Colonic mucosa (tissue), 4 donors: ENCODE measurements around the gene KIAA1755. TPM values are rescaled to one million over a fixed set of nuclear protein-coding genes. Genes with fewer than 3 reads are reported as not detected.
"Not testable (repeated sequence)": the region's sequence is repeated elsewhere in the genome, so short reads cannot be mapped to it uniquely, and the experiment has no call there.

Experiments used
- DNase-seq: peaks from one replicate; pipeline ENCODE4 v3.0.0-alpha.2; 2020
- H3K27ac ChIP-seq: fragments of 200-600 bp; one replicate; pipeline ENCODE4 v1.8.0; 2021
- H3K27me3 ChIP-seq: fragments of 200-600 bp; one replicate; pipeline ENCODE4 v1.8.0; 2021
- H3K36me3 ChIP-seq: fragments of 200-600 bp; one replicate; pipeline ENCODE4 v1.8.0; 2021
- H3K4me1 ChIP-seq: fragments of 200-600 bp; one replicate; pipeline ENCODE4 v1.8.0; 2021; ENCODE audit warnings: mild to moderate bottlenecking
- H3K4me3 ChIP-seq: fragments of 200-600 bp; one replicate; pipeline ENCODE4 v1.8.0; 2021
- H3K9ac ChIP-seq, 2 donors: one replicate each; pipeline ENCODE4 v1.7.0; 2013; ENCODE audit warnings: control low read depth in 2 of 2, low read depth in 2 of 2, low read length in 2 of 2
- H3K9me3 ChIP-seq: fragments of 200-600 bp; one replicate; pipeline ENCODE4 v1.8.0; 2021
- CTCF ChIP-seq: fragments of 200-600 bp; IDR thresholded peaks from one replicate; pipeline ENCODE4 v1.8.0; 2022; ENCODE audit warnings: antibody characterized with exemption, mild to moderate bottlenecking
- intact Hi-C: fragments of 100-400 bp; cut with DNase I; formaldehyde crosslinking; loops from one replicate; pipeline ENCODE4 v1.14.1; 2022
- total RNA-seq, 2 donors: library from RNA; stranded (reverse); fragmentation: NEBNext Ultra II Directional in 1 of 2; extraction: Animal tissue kit (Norgen Biotek cat#: 25700) in 1 of 2; gene quantifications; one replicate each; pipeline ENCODE4 v1.2.1, GENCODE V29; 2021
- donor health status: healthy.
- donor health status: DM: no; HTN: no; CAD: no.
- donor health status: DM: no; HTN: no; CAD: no.

The KIAA1755 gene
- total RNA-seq, 2 donors from 2014 or later: 0.40 to 3.9 TPM

DNA sequence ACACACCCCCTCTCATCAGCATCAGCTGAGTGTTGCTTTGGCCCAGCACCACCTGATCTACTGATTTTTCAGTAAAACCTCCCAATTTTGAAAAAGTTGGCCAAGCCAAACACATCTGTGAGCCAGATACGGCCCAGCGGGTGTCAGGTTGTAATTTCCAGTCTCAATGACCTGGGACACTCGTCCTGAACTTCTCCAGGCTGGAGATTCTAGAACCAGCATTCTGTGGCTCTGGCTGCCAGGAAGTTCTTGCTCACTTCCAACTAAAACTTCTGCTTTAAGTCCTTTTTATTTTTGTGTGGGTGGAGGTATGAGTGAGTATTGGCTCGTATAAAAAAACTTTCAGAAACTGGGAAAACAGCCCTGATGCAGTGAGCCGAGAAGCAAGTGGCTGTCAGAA, 5.1 kb downstream of the KIAA1755 start:
- Histone ChIP-seq H3K9me3 (no peaks in the 10 kb centered on the region), H3K4me3 (no peak overlapping the region), H3K9ac (no peak overlapping the region), H3K4me1 (no peaks in the 10 kb centered on the region), H3K36me3 (no peaks in the 10 kb centered on the region), H3K27ac (no peak overlapping the region), H3K27me3 (peaks cover 4% of the 10 kb centered on the region)
- intact Hi-C loops: no loop called here
- no peak for TF ChIP-seq CTCF
- no peak for DNase-seq

DNA sequence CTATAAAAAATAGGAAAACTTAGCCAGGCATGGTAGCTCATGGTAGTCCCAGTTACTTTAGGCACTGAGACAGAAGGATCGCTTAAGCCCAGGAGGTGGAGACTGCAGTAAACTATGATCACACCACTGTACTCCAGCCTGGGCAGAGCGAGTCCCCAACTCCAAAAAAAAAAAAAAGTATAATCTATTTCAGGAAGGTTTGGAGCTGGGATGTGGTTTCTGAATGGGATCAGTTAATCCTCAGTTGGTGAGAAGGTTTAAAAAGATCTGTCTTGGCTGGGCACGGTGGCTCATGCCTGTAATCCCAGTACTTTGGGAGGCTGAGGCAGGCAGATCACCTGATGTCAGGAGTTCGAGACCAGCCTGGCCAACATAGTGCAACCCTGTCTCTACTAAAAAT, 5.9 kb downstream of the KIAA1755 start:
- H3K4me1 ChIP-seq, H3K9ac ChIP-seq, H3K9me3 ChIP-seq, H3K36me3 ChIP-seq, intact Hi-C loops, DNase-seq, H3K27me3 ChIP-seq, H3K27ac ChIP-seq, H3K4me3 ChIP-seq: not testable (repeated sequence)

DNA sequence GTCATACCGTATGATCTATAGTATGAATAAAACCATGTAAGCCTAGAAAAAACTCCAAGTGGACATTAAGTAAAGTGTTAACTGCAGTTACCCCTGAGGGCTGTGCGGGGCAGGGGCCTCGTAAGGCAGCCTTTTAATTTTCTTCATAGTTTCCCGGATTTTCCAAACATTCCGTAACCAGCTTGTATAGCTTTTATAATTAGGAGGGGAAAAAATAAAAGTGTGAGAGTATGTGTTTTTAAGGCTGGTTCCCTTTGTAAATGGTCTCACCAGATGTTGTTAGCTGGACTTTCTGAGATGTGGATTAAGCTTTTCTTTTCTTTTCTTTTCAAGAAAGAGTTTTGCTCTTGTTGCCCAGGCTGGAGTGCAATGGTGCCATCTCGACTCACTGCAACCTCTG, 7.0 kb downstream of the KIAA1755 start:
- intact Hi-C loops: no loop called here
- Histone ChIP-seq H3K4me1 (no peaks in the 10 kb centered on the region), H3K27me3 (no peaks in the 10 kb centered on the region), H3K27ac (no peak overlapping the region), H3K9ac (no peak overlapping the region), H3K9me3 (no peaks in the 10 kb centered on the region), H3K36me3 (no peaks in the 10 kb centered on the region), H3K4me3 (no peak overlapping the region)
- TF ChIP-seq CTCF: no peak
- no peak for DNase-seq

GRCh38 chr20:38252292-38253288, 7.9 kb downstream of the KIAA1755 start:
- DNase-seq: no peak
- no peak overlapping the region for H3K9ac ChIP-seq

DNA sequence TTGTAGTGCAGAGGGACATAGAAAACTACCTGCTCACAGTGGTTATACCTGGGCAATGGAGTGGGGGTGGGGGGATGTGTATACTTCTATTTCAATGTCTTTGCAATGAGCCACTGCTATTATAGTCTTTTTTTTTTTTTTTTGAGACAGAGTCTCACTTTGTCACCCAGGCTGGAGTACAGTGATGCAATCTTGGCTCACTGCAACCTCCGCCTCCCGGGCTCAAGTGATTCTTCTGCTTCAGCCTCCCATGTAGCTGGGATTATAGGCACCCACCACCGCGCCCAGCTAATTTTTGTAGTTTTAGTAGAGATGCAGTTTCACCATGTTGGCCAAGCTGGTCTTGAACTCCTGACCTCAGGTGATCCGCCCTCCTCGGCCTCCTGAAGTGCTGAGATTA, 9.1 kb downstream of the KIAA1755 start:
- H3K27me3 ChIP-seq, H3K9ac ChIP-seq, H3K9me3 ChIP-seq, intact Hi-C loops, H3K4me1 ChIP-seq, H3K27ac ChIP-seq, DNase-seq, H3K4me3 ChIP-seq, H3K36me3 ChIP-seq: not testable (repeated sequence)

More at GRCh38 chr20:38252292-38253288, 7.9 kb downstream of the KIAA1755 start:
- no peaks in the 10 kb centered on the region for H3K27me3 ChIP-seq
- intact Hi-C loops: no loop called here
- no peak for TF ChIP-seq CTCF
- H3K9me3 ChIP-seq: no peaks in the 10 kb centered on the region
- H3K4me3 ChIP-seq: no peak overlapping the region
- peak overlapping the region; percentile 17 for H3K27ac ChIP-seq
- no peaks in the 10 kb centered on the region for H3K4me1 ChIP-seq
- no peaks in the 10 kb centered on the region for H3K36me3 ChIP-seq

- DNase-seq: no peak
- no peaks in the 10 kb centered on the region for H3K9me3 ChIP-seq
- H3K27ac ChIP-seq: no peak overlapping the region
- H3K4me1 ChIP-seq: no peaks in the 10 kb centered on the region
- no peaks in the 10 kb centered on the region for H3K36me3 ChIP-seq
- no peaks in the 10 kb centered on the region for H3K27me3 ChIP-seq
- TF ChIP-seq CTCF: no peak
- no peak overlapping the region for H3K9ac ChIP-seq
- intact Hi-C loops: no loop called here
- no peak overlapping the region for H3K4me3 ChIP-seq
Measured at GRCh38 chr20:38250609-38251008, 9.9 kb downstream of the KIAA1755 start.
